SW 1271 (cell line): Measurements from ENCODE around the gene ALK.

Experiments
- DNase-seq, 2 experiments: peaks; one replicate each; lab custom pipeline; 2025; lab: John Stamatoyannopoulos, UW

Gene ALK

GRCh38 chr2:29448096-29448688 lies 473.2 kb downstream of the ALK start:
- no peak for DNase-seq

- DNase-seq = no peak
Observed at GRCh38 chr2:29447513-29447912, 473.9 kb downstream of the ALK start.

GRCh38 chr2:29446847-29447246 lies 474.5 kb downstream of the ALK start:
- no peak for DNase-seq

- no peak for DNase-seq
Observed at GRCh38 chr2:29444150-29444549, 477.2 kb downstream of the ALK start.

- peak in 1 of 2 experiments; percentile 8 for DNase-seq
Observed at GRCh38 chr2:29443627-29444026, 477.8 kb downstream of the ALK start.

- DNase-seq = no peak
Observed at GRCh38 chr2:29443151-29443550, 478.2 kb downstream of the ALK start.

- no peak for DNase-seq
Observed at GRCh38 chr2:29440921-29441623, 480.3 kb downstream of the ALK start.

- DNase-seq = no peak
Observed at GRCh38 chr2:29433920-29434319, 487.5 kb downstream of the ALK start.

- DNase-seq = no peak
Observed at GRCh38 chr2:29433128-29433527, 488.3 kb downstream of the ALK start.

GRCh38 chr2:29431485-29431884 lies 489.9 kb downstream of the ALK start:
- no peak for DNase-seq

- no peak for DNase-seq
Observed at GRCh38 chr2:29430382-29431112, 490.8 kb downstream of the ALK start.

GRCh38 chr2:29426354-29426753 lies 495.0 kb downstream of the ALK start:
- DNase-seq = no peak

GRCh38 chr2:29425866-29426265 lies 495.5 kb downstream of the ALK start:
- DNase-seq = no peak

- DNase-seq = no peak
Observed at GRCh38 chr2:29423061-29423666, 498.2 kb downstream of the ALK start.

GRCh38 chr2:29420999-29421782 lies 500.2 kb downstream of the ALK start:
- no peak for DNase-seq

- DNase-seq = no peak
Observed at GRCh38 chr2:29420464-29420863, 500.9 kb downstream of the ALK start.

- DNase-seq = no peak
Observed at GRCh38 chr2:29417630-29418029, 503.8 kb downstream of the ALK start.

GRCh38 chr2:29412197-29412925 lies 509.0 kb downstream of the ALK start:
- no peak for DNase-seq

GRCh38 chr2:29405707-29406106 lies 515.7 kb downstream of the ALK start:
- DNase-seq = no peak

- no peak for DNase-seq
Observed at GRCh38 chr2:29405266-29405665, 516.1 kb downstream of the ALK start.

GRCh38 chr2:29401994-29402393 lies 519.4 kb downstream of the ALK start:
- DNase-seq = no peak
